ENCODE results near the gene CLUH. TPM values are rescaled to one million over a fixed set of nuclear protein-coding genes. Genes with fewer than 3 reads are reported as not detected.
"Not testable (repeated sequence)": the region's sequence is repeated elsewhere in the genome, so short reads cannot be mapped to it uniquely, and the experiment has no call there.

Gene CLUH
- total RNA-seq, 1 experiment from 2014 or later = 21.6 TPM

DNA sequence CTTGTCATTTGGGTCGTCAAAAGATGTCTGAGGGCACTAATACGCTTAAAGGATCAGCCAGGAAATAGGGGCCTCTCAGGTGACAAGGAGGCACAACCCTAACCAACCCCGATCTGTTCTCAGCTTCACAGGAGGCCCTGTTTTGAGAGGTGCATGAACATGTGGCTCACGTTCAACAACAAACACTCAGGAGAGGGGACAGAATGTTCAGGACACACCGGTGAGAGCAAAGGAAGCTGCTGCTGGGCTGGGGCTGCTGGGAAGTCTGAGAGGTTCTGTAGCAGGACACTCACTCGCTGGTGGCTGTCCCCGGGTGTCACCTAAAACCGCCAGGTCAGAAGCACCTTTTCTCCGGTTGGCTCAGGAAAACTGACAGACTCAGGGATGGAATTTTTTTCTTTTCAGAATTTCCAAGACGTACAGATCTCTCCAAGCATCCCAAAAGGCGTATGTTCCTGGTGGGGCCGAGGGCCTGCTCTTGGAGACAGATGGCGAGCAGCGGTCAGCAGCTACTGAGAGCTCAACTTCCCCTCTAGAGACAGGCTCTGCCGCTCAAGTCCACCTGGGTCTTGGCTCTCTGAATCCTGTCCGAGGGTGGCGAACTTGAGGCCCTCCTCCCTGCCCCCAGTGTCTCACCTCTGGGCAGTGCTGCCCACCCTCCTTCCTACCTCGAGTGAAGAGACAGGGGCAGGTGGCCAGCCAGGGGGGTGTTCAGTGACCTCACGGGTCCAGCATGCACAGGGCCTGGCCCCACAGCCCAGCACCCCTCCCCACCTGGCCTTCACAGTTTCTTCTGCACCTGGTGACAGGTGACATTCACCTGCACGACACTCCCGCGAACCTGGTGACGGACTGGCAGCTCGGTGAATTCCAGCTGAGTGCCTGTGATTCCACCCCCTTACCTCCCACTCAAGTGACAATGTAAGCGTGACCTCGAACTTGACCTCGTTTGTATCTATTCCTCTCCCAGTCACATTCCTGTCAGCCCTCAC lies 22.9 kb downstream of the CLUH start:
- no peak for DNase-seq (ENCODE audit: low read depth)

GRCh38 chr17:2687074-2687418 lies 24.5 kb downstream of the CLUH start:
- no peak for DNase-seq (ENCODE audit: low read depth)

GRCh38 chr17:2685696-2686095 lies 25.9 kb downstream of the CLUH start:
- DNase-seq (ENCODE audit: low read depth) = no peak

GRCh38 chr17:2684549-2684948 lies 27.0 kb downstream of the CLUH start:
- DNase-seq (ENCODE audit: low read depth) = no peak

GRCh38 chr17:2683912-2684311 lies 27.7 kb downstream of the CLUH start:
- DNase-seq (ENCODE audit: low read depth) = no peak

GRCh38 chr17:2682176-2682938 lies 29.2 kb downstream of the CLUH start:
- no peak for DNase-seq (ENCODE audit: low read depth)

- DNase-seq (ENCODE audit: low read depth) = no peak
Observed at GRCh38 chr17:2681650-2682049, 29.9 kb downstream of the CLUH start.

- DNase-seq (ENCODE audit: low read depth) = no peak
Observed at GRCh38 chr17:2680961-2681360, 30.6 kb downstream of the CLUH start.

DNA sequence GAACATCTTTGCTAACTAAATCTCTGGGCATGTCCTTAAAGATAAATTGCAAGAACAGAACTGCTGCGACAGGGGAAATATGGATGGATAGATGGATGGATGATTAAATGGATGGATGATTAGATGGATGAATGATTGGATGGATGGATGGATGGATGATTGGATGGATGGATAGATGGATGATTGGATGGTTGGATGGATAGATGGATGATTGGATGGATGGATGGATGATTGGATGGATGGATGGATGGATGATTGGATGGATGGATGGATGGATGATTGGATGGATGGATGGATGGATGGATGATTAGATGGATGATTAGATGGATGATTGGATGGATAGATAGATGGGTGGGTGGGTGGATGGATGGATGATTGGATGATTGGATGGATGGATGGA lies 32.3 kb downstream of the CLUH start:
- not testable (repeated sequence) for DNase-seq (ENCODE audit: low read depth)

DNA sequence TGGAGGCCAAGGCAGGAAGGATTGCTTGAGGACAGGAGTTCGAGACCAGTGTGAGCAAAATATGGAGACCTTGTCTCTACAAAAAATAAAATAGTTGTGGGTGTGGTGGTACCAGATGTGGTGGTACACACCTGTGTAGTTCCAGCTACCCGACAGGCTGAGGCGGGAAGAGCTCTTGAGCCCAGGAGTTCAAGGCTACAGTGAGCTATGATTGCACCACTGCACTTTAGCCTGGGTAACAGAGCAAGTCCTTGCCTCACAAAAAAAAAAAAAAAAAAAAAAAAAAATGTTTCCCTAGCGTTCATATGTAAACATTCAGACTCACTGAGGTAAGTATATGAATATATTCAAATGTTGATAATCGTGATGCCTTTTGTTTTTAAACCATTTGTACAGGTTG lies 39.5 kb downstream of the CLUH start:
- no peak for DNase-seq (ENCODE audit: low read depth)

DNA sequence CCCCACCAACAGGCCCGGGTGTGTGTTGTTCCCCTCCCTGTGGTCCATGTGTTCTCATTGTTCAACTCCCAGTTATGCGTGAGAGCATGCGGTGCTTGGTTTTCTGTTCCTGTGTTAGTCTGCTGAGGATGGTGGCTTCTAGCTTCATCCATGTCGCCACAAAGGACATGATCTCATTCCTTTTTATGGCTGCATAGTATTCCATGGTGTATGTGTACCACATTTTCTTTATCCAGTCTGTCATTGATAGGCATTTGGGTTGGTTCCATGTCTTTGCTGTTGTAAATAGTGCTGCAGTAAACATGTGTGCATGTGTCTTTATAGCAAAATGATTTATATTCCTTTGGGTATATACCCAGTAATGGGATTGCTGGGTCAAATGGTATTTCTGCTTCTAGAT lies 51.2 kb downstream of the CLUH start:
- DNase-seq (ENCODE audit: low read depth) = not testable (repeated sequence)

DNA sequence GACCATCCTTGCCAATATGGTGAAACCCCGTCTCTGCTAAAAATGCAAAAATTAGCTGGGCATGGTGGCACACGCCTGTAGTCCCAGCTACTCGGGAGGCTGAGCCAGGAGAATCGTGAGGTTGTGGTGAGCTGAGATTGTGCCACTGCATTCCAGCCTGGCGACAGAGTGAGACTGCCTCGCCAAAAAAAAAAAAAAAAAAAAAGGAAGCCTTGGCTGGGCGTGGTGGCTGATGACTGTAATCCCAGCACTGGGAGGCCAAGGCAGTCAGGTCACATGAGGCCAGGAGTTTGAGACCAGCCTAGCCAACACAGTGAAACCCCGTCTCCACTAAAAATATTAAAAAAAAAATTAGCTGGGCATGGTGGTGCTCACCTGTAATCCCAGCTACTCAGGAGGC lies 52.2 kb downstream of the CLUH start:
- DNase-seq (ENCODE audit: low read depth) = peak; percentile 64

DNA sequence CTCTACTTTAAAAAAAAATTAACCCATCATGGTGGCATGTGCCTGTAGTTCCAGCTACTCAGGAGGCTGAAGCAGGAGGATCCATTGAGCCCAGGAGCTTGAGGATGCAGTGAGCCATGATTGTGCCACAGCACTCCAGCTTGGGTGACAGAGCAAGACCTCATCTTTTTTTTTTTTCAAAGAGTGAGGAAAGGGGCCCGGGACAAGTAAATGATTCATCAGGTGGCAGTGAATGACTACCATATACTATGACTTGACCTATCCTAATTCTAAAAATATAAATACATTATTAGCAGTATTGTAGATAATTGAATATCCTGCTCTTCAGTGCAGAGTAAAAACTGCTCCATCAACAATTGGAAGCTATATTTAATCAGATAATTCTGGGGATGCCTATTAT lies 55.3 kb downstream of the CLUH start:
- peak; percentile 5 for DNase-seq (ENCODE audit: low read depth)

DNA sequence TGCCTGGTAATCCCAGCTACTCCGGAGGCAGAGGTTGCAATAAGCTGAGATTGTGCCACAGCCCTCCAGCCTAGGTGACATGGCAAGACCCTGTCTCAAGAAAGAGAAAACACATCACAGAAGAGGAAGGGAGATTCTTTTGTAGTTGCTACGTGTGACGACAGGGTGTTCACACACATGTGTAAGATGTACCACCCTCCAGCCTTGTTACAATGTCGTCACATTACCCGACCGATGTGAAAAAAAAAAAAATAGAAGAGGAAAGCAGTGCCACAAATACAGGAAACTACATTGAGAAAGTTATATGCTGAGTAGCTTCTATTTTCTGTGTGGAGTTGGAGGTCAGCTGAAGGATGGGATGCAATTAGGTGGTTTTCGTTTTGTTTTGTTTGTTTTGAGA lies 56.0 kb downstream of the CLUH start:
- no peak for DNase-seq (ENCODE audit: low read depth)

GRCh38 chr17:2652911-2653310 lies 58.7 kb downstream of the CLUH start:
- DNase-seq (ENCODE audit: low read depth) = not testable (repeated sequence)

DNA sequence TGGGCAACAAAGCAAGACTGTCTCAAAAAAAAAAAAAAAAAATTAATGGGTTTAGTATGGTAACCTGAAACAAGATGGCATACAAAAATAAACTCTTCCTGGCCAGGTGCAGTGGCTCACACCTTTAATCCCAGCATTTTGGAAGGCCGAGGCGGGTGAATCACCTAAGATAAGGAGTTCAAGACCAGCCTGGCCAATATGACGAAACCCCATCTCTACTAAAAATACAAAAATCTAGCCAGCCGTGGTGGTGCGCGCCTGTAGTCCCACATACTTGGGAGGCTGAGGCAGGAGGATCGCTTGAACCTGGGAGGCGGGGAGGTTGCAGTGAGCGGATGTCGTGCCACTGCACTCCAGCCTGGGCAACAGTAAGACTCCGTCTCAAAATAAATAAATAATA lies 62.4 kb downstream of the CLUH start:
- no peak for DNase-seq (ENCODE audit: low read depth)

GRCh38 chr17:2647957-2648356 lies 63.6 kb downstream of the CLUH start:
- no peak for DNase-seq (ENCODE audit: low read depth)

- no peak for DNase-seq (ENCODE audit: low read depth)
Observed at GRCh38 chr17:2644971-2645370, 66.6 kb downstream of the CLUH start.

Other genes starting within 250 kb of the CLUH start
- gene METTL16, start 199.9 kb downstream of the CLUH start, total RNA-seq (2014; rRNA removed; shearing (Covaris generic)) = 29.2 and 56.9 TPM in 2 replicates
- gene PAFAH1B1, start 118.1 kb downstream of the CLUH start, total RNA-seq (2014; rRNA removed; shearing (Covaris generic)) = 70.9 and 109 TPM in 2 replicates
- not detected in 2 replicates for gene CCDC92B, start 37.9 kb upstream of the CLUH start, total RNA-seq (2014; rRNA removed; shearing (Covaris generic))
- gene RAP1GAP2, start 84.7 kb upstream of the CLUH start, total RNA-seq (2014; rRNA removed; shearing (Covaris generic)) = 3.8 TPM in 2 replicates